ENCODE results near the gene GH1.
A peak's percentile ranks its signal among the peaks of the same experiment; 100 is the strongest.
"Not testable (repeated sequence)": the region's sequence is repeated elsewhere in the genome, so short reads cannot be mapped to it uniquely, and the experiment has no call there.

The GH1 gene

GRCh38 chr17:63919311-63919723, 678 bp upstream of the GH1 start:
- Histone ChIP-seq H3K4me1 (ENCODE audit: insufficient read depth, low read length) (0 out of 2 replicates have a peak, but pooled peaks cover 2% of the 10 kb centered on the region), H4K20me1 (ENCODE audit: insufficient read depth, low read length) (no peaks in the 10 kb centered on the region), H3K79me2 (ENCODE audit: insufficient read depth, low read length) (no peaks in the 10 kb centered on the region), H3K4me2 (ENCODE audit: insufficient read depth, low read length) (no peak overlapping the region), H2AFZ (ENCODE audit: low read depth, low read length) (no peak overlapping the region), H3K9me3 (ENCODE audit: insufficient read depth, low read length, severe bottlenecking) (no peaks in the 10 kb centered on the region), H3K4me3 (ENCODE audit: low read depth in 1 of 2, low read length in 2 of 2) (no peak overlapping the region), H3K27me3 (ENCODE audit: insufficient read depth, low read length, poor library complexity) (peaks cover 2% of the 10 kb centered on the region), H3K27ac (ENCODE audit: low read length) (no peak overlapping the region), H3K9ac (ENCODE audit: low read depth, low read length) (no peak overlapping the region), H3K36me3 (ENCODE audit: insufficient read depth, low read length) (no peaks in the 10 kb centered on the region)
- no peak for TF ChIP-seq EZH2 (IDR thresholded peaks at IDR 0.05; ENCODE audit: borderline replicate concordance, low read depth, low read length, severe bottlenecking)
- TF ChIP-seq, protein P1, sequence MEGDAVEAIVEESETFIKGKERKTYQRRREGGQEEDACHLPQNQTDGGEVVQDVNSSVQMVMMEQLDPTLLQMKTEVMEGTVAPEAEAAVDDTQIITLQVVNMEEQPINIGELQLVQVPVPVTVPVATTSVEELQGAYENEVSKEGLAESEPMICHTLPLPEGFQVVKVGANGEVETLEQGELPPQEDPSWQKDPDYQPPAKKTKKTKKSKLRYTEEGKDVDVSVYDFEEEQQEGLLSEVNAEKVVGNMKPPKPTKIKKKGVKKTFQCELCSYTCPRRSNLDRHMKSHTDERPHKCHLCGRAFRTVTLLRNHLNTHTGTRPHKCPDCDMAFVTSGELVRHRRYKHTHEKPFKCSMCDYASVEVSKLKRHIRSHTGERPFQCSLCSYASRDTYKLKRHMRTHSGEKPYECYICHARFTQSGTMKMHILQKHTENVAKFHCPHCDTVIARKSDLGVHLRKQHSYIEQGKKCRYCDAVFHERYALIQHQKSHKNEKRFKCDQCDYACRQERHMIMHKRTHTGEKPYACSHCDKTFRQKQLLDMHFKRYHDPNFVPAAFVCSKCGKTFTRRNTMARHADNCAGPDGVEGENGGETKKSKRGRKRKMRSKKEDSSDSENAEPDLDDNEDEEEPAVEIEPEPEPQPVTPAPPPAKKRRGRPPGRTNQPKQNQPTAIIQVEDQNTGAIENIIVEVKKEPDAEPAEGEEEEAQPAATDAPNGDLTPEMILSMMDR (IDR thresholded peaks at IDR 0.05; ENCODE audit: borderline replicate concordance, extremely low read depth, low read length, poor library complexity, severe bottlenecking) = peak; percentile 95
- ATAC-seq (ENCODE audit: insufficient read depth, low read depth) (peak; percentile 98), DNase-seq (peak; percentile 72)

DNA sequence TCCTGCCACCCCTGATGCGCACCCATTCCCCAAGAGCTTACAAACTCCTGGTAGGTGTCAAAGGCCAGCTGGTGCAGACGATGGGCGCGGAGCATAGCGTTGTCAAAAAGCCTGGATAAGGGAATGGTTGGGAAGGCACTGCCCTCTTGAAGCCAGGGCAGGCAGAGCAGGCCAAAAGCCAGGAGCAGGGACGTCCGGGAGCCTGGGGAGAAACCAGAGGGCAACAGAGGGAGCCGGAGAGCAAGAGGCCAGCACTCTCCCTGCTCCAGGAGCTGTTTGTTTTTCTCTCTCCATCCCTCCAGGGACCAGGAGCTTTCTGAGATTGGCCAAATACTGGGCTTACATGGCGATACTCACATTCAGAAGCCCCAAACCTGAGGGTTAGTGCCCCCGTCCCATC, 334 bp downstream of the GH1 start:
- H2AFZ ChIP-seq (ENCODE audit: low read depth, low read length) = no peak overlapping the region
- H3K36me3 ChIP-seq (ENCODE audit: insufficient read depth, low read length) = no peaks in the 10 kb centered on the region
- TF ChIP-seq EZH2 (IDR thresholded peaks at IDR 0.05; ENCODE audit: borderline replicate concordance, low read depth, low read length, severe bottlenecking) = no peak
- TF ChIP-seq, protein P1 (IDR thresholded peaks at IDR 0.05; ENCODE audit: borderline replicate concordance, extremely low read depth, low read length, poor library complexity, severe bottlenecking) = peak; percentile 5
- 0 out of 2 replicates have a peak, but pooled peaks cover 2% of the 10 kb centered on the region for H3K4me1 ChIP-seq (ENCODE audit: insufficient read depth, low read length)
- no peaks in the 10 kb centered on the region for H3K79me2 ChIP-seq (ENCODE audit: insufficient read depth, low read length)
- ATAC-seq (ENCODE audit: insufficient read depth, low read depth) (no peak), DNase-seq (no peak)
- H3K4me2 ChIP-seq (ENCODE audit: insufficient read depth, low read length) = no peak overlapping the region
- no peak overlapping the region for H3K27ac ChIP-seq (ENCODE audit: low read length)
- H3K27me3 ChIP-seq (ENCODE audit: insufficient read depth, low read length, poor library complexity) = peaks cover 2% of the 10 kb centered on the region
- no peaks in the 10 kb centered on the region for H4K20me1 ChIP-seq (ENCODE audit: insufficient read depth, low read length)
- no peak overlapping the region for H3K4me3 ChIP-seq (ENCODE audit: low read depth in 1 of 2, low read length in 2 of 2)
- no peak overlapping the region for H3K9ac ChIP-seq (ENCODE audit: low read depth, low read length)
- no peaks in the 10 kb centered on the region for H3K9me3 ChIP-seq (ENCODE audit: insufficient read depth, low read length, severe bottlenecking)

DNA sequence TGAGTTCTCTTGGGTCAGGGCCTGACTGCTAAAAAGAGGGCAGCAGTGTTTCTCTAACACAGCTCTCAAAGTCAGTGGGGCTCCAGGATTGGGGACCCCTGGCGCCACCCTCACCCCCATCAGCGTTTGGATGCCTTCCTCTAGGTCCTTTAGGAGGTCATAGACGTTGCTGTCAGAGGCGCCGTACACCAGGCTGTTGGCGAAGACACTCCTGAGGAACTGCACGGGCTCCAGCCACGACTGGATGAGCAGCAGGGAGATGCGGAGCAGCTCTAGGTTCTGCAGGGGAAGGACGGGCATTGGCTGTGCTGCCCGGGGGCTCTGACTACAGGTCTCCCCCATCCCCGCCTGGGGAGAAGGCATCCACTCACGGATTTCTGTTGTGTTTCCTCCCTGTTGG, 993 bp downstream of the GH1 start:
- no peaks in the 10 kb centered on the region for H3K36me3 ChIP-seq (ENCODE audit: insufficient read depth, low read length)
- H3K9me3 ChIP-seq (ENCODE audit: insufficient read depth, low read length, severe bottlenecking) = no peaks in the 10 kb centered on the region
- 0 out of 2 replicates have a peak, but pooled peaks cover 2% of the 10 kb centered on the region for H3K4me1 ChIP-seq (ENCODE audit: insufficient read depth, low read length)
- H3K4me3 ChIP-seq (ENCODE audit: low read depth in 1 of 2, low read length in 2 of 2) = no peak overlapping the region
- peaks cover 2% of the 10 kb centered on the region for H3K27me3 ChIP-seq (ENCODE audit: insufficient read depth, low read length, poor library complexity)
- no peaks in the 10 kb centered on the region for H4K20me1 ChIP-seq (ENCODE audit: insufficient read depth, low read length)
- no peak overlapping the region for H3K27ac ChIP-seq (ENCODE audit: low read length)
- no peak overlapping the region for H2AFZ ChIP-seq (ENCODE audit: low read depth, low read length)
- ATAC-seq (ENCODE audit: insufficient read depth, low read depth) (no peak), DNase-seq (no peak)
- H3K9ac ChIP-seq (ENCODE audit: low read depth, low read length) = no peak overlapping the region
- TF ChIP-seq, protein P1 (IDR thresholded peaks at IDR 0.05; ENCODE audit: borderline replicate concordance, extremely low read depth, low read length, poor library complexity, severe bottlenecking) = no peak
- no peak for TF ChIP-seq EZH2 (IDR thresholded peaks at IDR 0.05; ENCODE audit: borderline replicate concordance, low read depth, low read length, severe bottlenecking)
- no peaks in the 10 kb centered on the region for H3K79me2 ChIP-seq (ENCODE audit: insufficient read depth, low read length)
- no peak overlapping the region for H3K4me2 ChIP-seq (ENCODE audit: insufficient read depth, low read length)

GRCh38 chr17:63917206-63917605, 1.4 kb downstream of the GH1 start:
- not testable (repeated sequence) for H3K27me3 ChIP-seq (ENCODE audit: insufficient read depth, low read length, poor library complexity); H3K27ac ChIP-seq (ENCODE audit: low read length); H3K79me2 ChIP-seq (ENCODE audit: insufficient read depth, low read length); H3K4me1 ChIP-seq (ENCODE audit: insufficient read depth, low read length); H3K36me3 ChIP-seq (ENCODE audit: insufficient read depth, low read length); DNase-seq; H3K4me2 ChIP-seq (ENCODE audit: insufficient read depth, low read length); H4K20me1 ChIP-seq (ENCODE audit: insufficient read depth, low read length); H3K4me3 ChIP-seq (ENCODE audit: low read depth in 1 of 2, low read length in 2 of 2); H3K9me3 ChIP-seq (ENCODE audit: insufficient read depth, low read length, severe bottlenecking); ATAC-seq (ENCODE audit: insufficient read depth, low read depth); H3K9ac ChIP-seq (ENCODE audit: low read depth, low read length); H2AFZ ChIP-seq (ENCODE audit: low read depth, low read length)
